GM21360 (cell line): ENCODE measurements around the gene TNFRSF1A.

Experiments used
- ATAC-seq: cut with Tn5 transposase; IDR thresholded peaks from one replicate; pipeline ENCODE4 v1.9.1; 2021; ENCODE audit warnings: mild to moderate bottlenecking, moderate library complexity; ENCODE audit not compliant: unreplicated experiment

TNFRSF1A gene

GRCh38 chr12:6324936-6325750 lies 16.7 kb downstream of the TNFRSF1A start:
- no peak for ATAC-seq

GRCh38 chr12:6323995-6324711 lies 17.7 kb downstream of the TNFRSF1A start:
- no peak for ATAC-seq

- ATAC-seq, result peak; percentile 47
Measured at GRCh38 chr12:6323340-6323994, 18.4 kb downstream of the TNFRSF1A start.

GRCh38 chr12:6322969-6323339 lies 18.9 kb downstream of the TNFRSF1A start:
- ATAC-seq, result peak; percentile 13

GRCh38 chr12:6322352-6322751 lies 19.5 kb downstream of the TNFRSF1A start:
- ATAC-seq, result no peak

GRCh38 chr12:6321905-6322304 lies 20.0 kb downstream of the TNFRSF1A start:
- no peak for ATAC-seq

- ATAC-seq, result no peak
Measured at GRCh38 chr12:6319446-6319845, 22.4 kb downstream of the TNFRSF1A start.

GRCh38 chr12:6318440-6318879 lies 23.4 kb downstream of the TNFRSF1A start:
- no peak for ATAC-seq

- ATAC-seq, result no peak
Measured at GRCh38 chr12:6317693-6318439, 24.0 kb downstream of the TNFRSF1A start.

GRCh38 chr12:6316921-6317692 lies 24.8 kb downstream of the TNFRSF1A start:
- ATAC-seq, result no peak

GRCh38 chr12:6315704-6316597 lies 25.9 kb downstream of the TNFRSF1A start:
- no peak for ATAC-seq

- no peak for ATAC-seq
Measured at GRCh38 chr12:6315184-6315583, 26.7 kb downstream of the TNFRSF1A start.

- ATAC-seq, result no peak
Measured at GRCh38 chr12:6314776-6315175, 27.1 kb downstream of the TNFRSF1A start.

GRCh38 chr12:6313326-6313940 lies 28.4 kb downstream of the TNFRSF1A start:
- no peak for ATAC-seq

- peak; percentile 42 for ATAC-seq
Measured at GRCh38 chr12:6312529-6313325, 29.1 kb downstream of the TNFRSF1A start.

GRCh38 chr12:6311822-6312528 lies 29.9 kb downstream of the TNFRSF1A start:
- no peak for ATAC-seq
